GM21619 (cell line): Measurements from ENCODE around the gene PRKAG2.

Experiments used
- ATAC-seq: cut with Tn5 transposase; IDR thresholded peaks from one replicate; pipeline ENCODE4 v1.9.1; 2021; ENCODE audit not compliant: unreplicated experiment

Gene PRKAG2

DNA sequence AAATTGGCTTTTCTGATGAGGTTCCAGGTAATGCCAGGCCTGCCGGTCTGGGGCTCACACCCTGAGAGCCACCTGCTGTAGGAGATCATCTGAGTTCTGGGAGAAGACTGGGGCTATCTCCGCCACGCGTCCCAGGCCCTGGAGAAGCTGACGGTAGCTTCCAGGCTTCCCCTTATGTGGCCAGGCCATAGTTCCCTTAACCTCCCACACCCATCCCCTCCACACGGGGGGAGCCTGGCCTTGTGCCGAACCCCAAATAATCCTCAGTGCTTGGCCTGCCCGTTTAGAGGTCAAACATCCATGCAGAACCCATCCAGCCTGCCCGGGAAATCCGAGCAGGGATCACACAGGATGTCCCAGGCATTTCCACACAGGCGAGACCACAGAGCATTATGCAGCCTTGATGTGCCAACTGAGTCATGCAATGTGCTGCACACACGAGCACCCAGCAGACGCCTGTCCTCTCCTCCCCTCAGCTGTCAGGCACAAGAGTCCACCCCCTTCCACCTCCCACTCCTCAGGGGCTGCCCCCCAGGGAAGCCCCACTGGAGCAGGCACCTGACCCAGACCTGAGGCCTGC lies 176.2 kb downstream of the PRKAG2 start:
- no peak for ATAC-seq

DNA sequence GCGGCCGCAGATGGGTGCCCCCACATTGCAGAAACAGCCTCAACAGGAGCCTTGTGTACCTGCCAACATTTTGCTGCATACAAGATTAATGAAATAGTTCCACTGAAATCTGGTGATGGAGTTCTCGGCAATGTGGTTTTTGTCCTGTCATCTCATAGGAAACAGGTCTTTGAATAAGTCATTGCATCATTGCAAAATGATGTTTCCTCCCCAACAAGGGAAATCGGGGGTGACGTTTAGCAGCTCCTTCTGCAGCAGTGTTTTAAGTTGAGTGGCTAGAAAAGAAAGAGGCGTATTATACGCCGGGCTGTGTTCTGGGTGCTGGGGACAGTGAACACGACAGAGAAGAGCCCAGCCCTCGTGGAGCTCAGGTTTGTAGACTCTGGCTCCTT lies 177.0 kb downstream of the PRKAG2 start:
- ATAC-seq = no peak

DNA sequence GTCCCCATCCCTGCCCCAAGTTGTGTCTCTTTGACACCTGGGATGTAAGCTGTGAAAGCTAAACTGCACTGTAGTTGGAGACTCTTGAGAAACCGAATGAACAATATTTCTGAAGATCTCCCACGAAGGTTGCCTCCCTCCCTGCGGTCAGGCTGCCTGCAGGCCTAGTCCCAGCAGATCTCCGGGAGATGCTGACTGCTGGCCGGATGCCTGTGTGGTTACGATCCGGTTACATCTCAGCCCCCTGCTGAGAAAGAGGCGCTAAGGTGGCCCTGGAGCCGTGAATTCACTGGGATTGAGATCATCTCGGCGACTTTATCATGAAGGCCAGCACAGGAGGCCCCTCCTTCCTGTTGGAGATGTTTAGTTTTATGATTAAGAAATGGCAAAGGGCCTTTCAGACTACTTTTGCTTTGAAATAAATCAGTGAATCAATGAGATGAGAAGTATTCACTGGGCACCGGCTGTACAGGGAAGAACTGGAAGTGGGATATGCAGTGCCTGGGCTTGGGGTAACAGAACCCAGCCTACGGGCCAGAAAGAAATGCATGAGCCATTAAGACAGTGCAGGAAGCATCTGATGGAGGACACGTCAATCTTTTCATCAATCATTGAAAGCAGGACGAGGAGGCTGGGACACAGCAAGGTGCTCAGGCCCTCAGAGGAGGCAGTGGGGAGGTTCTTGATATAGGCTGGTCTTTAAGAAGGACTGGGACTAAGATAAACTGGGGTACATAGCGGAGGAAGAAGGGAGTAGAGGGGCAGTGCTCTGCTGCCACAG lies 177.6 kb downstream of the PRKAG2 start:
- no peak for ATAC-seq

DNA sequence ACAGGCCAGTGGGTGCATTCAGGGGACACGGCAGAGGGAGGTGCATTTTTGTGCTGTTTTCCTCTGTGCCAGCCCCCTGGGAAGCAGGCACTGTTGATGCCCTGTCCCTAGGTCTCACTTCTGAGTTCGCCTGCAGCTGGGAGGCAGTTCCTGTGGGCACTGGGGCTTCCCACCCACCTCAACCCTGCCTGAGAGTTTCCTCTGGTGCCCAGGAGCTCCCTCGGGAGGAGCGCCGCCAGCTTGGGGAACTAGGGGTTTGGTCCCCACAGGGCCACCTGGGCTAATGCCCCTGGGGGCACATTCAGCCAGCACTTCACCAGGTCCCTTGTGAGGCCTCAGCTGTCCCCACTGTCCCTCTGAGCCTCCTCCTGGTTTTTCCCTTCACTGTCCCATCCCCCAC lies 179.0 kb downstream of the PRKAG2 start:
- ATAC-seq = no peak

DNA sequence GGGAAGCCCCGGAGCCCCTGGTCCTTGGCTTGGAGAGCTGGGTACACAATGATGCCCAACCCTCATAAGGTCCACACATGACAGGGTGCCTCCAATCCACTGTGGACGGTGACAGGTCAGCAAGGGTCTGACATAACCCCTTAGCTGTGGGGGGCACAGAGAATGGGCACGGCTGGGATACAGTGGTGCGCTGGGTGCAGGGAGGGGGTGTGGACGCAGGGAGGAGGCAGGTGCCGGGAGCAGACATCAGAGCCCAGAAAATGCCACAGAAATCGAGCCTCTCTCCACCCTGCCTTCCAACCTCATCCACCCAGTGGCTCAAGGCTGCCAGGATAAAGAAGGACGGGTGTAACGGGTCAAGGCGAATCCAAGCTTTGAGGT lies 179.4 kb downstream of the PRKAG2 start:
- no peak for ATAC-seq

DNA sequence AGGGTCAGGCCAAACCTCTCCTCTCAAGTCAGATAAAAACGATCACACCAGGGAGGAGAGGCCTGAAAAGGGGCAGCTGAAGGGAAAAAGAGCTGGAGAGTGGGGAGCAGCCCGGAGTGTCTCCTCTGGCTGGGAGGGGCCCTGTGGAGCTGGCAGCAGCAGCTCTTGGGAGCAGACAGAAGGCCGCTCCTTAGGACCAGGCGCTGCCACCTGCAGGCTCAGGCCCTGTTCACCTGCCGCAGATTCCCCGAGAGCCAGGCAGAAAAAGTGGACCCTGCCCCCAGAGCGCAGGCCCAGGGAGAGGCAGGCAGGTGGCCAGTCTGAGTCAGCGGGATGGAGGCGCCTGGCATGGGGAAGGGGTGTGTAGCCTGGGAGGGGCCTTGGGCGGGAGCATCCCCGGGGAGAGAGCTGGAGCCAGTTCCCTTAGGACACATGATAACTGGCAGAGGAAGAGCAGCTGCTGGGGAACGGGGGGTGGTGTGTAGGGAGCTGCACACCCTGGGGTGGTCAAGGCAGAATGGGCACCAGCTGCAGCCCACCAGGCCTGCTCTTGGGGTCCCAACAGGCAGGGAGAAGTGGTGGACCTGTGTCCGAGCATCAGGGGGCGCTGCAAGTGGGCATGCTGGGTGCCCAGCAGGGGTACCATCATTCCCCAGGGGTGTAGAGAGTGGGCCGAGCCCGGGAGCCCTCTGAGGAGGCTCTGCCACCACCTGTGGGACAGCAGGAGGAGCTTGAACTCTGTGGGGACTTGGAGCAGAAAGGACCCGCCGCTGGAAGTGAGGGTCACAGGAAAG lies 180.0 kb downstream of the PRKAG2 start:
- ATAC-seq = no peak

DNA sequence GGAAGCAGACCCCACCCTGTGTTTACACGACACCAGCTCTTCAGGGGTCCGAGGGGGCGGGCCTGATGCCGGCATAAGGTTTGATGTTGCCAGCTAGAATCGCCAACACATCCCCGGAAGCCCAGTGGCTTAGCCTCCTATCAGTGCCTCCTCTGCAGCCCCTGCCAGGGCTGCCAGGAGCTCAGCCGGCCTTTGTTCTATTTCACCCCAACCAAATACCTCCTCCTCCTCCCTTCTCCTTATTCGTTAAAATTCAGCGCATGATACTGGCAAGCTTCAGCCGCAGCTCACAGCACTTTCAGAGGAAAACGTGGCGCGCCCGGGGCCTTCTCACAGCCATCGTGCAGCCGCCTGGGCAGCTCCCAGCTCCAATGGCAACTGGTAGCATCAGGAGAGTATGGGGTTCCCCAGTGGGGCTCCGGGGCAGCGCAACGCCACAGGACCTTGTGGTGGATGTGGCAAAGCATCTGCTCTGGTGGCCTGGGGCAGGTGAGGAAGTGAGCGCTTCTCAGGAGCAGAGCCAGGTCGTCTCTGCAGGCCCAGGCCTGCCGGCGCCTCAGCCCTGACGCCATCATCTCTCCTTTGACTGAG lies 180.9 kb downstream of the PRKAG2 start:
- ATAC-seq = no peak

DNA sequence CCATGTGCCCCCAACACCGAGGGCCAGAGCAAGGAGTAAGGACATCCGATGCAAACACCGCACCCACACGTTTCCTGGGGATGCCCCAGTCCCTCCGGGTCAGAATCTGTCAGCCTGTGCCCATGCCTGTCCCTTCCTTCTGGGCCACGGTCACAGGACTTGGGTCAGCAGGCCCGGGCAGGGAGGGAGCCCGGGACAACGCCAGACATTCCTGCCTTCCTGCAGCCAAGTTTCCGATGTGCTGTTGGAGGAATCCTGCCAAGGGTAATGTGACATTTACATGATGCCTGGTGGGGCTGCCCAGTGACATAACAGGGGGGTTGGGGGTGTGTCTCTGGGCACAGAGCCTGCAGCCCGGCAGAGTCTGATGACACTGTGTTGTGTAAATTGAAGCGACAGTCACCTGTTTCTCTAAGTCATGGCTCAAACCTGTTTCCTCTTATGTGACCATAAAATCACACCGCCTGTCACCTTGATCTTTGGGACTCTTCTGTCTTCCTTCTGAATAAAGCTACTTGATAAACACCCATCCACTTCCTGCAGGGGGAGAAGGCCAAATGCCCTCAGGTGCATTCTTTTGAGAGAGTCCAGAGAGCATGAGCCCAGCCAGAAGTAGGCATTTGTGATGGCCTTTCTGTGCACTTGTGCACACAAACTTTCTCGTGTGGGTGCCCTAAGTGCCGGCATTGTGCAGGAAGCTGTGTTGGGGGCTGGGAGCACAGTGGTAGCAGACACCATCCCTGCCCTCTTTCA lies 181.9 kb downstream of the PRKAG2 start:
- no peak for ATAC-seq

DNA sequence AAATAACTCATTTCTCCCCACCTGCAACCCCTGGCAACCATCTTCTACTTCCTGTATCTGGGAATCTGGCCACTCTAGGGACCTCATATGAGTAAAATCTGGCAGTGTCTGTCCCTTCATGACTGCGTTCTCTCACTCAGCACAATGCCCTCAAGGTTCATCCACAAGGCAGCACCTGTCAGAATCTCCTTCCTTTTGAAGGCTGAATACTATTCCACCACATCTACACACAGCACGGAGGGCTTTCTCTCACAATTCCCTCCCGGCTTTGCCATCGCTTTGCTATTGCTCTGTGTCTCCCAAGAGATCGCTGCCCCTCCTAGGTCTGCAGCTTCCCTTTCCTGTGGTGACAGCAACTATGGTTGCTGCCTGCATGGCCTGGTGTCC lies 182.5 kb downstream of the PRKAG2 start:
- ATAC-seq = no peak

DNA sequence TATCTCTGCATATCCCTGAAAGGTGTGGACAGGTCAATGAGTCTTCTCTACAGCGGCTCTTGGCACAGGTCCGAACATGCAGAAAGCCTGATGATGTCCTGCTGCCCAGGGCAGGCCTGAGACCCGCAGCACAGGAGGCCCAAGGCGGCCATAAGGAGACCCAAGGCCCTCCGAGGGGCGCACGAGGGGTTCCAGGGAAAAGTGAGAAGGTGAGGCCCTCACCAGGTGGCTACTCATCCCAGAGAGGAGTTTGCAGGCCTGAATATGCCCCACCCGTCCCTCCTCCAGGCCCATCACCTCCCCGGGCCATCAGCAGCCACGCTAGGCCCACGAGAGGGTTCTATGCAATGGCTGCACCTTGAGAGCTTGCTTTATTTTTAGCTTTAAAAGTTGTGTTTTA lies 183.8 kb downstream of the PRKAG2 start:
- ATAC-seq = no peak

DNA sequence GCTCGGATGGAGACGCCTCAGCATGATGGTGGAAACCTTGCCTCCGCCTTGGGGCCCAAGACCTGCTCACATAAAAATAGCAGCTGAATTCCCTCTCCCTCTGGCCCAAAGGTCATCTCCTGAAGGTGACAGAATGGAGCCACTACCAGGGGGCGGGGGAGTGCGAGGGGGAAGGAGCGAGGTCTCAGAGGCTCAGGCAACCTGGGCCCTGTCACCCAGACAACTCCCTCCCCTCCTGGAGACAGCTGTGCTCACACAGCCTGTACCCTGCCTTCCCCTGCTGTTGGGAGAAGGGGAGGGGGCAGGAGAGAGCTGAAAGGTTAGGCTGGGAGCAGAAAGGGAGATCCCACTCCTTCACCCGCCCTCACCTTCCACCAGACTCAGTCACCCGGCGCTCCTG lies 184.2 kb downstream of the PRKAG2 start:
- no peak for ATAC-seq

DNA sequence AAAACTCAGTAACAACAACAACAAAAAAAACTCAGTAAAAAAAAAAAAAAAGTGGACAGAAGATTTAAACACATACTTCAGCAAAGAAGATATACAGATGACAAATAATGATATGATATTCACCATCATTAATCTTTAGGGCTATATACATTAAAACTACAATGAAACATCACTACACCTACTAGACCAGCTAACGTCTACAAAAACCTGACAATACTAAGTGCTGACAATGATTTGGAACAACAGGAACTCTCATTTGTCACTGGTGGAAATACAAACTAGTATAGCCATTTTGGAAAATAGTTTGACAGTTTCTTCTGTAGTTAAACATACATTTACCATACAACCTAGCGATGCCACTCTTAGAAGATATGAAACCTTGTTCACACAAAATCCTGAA lies 185.5 kb downstream of the PRKAG2 start:
- ATAC-seq = no peak

DNA sequence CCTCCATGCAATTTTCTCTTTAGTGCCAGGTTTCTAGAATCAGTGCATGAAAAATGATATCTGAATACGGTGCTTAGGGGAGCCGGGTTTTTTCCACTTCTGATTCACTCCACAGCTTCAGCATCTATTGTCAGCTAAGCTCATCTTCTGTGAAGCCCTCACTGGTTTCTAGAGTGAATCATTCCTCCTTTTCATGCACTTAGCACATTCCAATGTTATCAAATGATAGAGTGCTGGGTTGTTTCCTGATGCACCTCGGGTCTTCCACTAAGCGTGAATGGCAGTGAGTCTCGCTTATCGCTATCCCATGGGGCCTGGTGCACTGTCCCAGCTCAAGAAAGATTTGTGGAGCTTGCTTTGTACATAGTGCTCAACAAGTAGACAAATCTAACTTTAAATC lies 186.3 kb downstream of the PRKAG2 start:
- no peak for ATAC-seq

DNA sequence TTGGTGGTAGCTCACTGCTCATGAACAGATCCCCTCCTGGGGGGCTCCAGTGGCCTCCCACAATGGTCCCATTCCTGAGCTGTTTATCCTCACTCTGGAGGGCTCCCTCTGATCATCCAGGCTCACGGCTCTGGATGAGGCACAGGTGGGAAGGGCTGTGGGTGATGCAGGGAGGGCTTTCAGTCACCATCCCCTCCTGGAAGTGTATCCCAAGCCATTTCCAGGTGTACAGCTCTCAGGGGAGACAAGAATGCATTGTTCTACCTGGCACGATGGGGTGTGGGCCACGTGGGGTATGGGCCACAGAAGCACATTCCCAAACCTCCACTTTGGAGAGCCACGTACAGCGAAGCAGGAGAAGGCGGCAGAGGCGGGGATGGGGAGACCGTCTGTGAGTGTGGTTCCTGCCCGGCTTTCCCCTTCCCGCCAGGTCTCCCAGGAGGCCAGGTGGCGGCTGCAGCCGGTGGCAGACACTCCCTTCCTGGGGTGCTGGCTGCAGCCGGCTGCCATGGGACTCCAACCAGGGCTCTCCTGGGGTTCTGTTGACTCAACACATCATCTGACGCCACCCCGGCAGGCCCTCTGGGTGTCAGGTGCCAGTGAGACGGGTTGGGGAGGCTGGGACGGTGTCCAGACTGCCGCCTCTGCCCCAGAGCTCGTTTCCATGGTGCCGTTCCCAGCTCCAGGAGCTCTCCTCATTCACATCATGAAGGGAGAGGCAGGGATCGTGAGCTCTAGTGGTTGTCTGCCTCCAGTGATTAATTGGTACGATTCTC lies 187.5 kb downstream of the PRKAG2 start:
- no peak for ATAC-seq

DNA sequence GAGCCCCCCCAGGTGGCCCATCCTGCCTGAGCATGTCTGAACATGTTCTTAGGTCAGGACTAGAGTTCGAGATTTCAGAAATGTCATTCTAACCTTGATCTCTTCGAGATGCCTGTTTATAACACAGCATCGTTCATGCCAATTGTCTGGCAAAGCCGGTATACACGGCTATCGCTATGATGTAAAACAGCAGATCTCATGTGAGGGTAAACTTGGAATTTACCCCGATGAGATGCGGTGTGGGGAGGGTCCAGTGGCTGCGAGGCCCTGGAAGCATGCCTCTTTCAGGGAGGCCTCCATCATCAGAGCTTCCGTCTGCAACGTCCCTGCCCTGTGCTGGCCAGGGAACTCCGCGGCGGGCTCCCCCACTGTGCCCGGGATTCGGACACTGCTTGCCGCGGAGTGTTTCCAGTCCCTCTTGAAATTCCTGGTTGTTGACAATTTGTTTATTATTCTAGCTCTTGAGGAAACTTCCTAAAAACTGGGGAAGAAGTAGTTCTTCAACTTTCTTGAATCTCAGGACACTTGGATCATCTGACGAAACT lies 188.6 kb downstream of the PRKAG2 start:
- ATAC-seq = no peak

DNA sequence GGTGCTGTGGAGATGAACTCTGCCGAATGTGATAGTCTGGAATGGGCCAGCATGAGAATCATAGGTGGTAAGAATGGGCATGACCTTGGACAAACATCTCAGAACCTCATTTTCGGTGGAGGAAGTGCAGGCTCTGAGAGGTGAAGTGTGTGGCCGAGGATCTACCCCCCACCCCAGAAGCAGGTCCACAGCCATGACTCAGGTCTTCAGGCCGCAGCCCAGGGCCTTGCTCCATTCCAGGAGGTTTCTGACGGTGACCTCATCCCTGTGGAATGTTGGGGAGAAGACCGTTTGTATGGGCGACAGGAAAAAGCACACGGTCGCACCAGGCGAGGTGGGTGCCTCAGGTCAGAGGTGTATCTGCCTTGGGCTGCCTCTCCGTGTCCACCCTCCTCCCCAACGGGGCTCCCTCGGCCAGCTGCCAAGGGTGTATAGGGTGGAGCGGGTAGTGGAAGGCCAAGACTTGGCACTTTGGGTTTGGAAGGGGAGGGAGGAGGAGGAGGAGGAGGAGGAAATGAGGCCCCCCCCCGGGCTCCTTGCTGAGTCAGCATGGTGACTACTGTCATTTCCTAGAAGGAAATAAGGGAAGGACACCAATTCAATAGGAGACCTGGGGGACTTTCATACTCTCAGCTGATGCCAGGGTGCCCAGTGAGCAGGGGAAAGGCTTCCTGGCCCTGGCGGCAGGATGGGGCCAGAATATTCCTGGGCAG lies 189.2 kb downstream of the PRKAG2 start:
- ATAC-seq = no peak

DNA sequence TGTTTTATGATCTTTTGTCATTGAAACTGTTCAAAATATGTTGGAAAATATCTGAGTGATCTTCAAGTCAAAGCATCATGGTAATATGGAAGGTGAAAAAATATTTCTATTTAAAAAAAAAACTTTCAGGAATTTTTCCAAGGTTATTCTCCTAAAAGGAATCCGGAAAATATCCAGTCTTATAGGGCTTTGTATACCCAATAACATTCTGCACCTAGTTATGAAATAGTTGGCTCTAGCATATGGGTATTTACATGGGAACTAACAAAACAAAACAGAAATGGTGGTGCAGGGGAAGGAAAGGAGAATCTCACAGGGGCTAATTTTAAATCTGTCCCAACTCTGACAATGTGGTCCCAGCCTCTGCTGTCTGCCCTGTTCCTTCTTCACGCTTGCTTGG lies 190.1 kb downstream of the PRKAG2 start:
- ATAC-seq = no peak

DNA sequence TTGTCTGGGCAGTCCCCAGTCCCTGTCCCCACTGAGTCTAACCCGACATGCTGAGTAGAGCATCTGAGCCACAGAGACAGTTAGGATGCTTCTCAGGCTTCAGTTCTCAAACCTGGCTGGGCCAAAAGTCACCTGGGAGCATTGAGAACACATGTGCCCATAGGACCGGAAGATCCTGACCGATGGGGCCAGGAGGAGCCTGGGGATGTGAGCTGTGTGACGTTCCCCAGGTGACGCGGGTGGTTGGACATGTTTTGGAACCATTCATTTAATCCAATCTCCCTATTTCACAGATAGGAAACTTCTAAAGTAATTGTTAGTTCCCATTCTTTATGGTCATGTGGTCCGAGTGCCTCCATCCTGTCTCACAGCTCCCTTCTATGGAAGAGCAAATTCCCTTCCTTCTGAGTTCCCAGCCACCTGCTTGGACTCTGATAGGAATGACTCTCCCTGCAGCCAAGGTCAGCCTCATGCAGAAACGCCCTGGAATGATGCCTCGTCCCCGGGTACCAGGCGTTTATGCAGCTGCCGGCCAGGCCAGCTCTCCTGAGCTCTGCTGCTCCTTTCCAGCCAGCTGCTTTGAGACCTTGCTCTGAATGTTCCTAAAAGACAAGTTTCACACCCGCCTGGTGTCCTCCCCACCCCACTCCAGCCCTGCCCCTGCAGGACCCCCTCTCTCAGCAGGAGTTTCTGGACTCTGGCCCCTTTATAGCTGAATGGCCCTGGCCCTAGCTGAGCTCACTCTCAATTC lies 190.7 kb downstream of the PRKAG2 start:
- no peak for ATAC-seq
